ENCODE data around the gene NWD2. TPM values are rescaled to one million over a fixed set of nuclear protein-coding genes. Genes with fewer than 3 reads are reported as not detected.

Gene NWD2
- total and polyA plus RNA-seq, 2 experiments from 2014 or later: 0.33 TPM; not detected in 1

DNA sequence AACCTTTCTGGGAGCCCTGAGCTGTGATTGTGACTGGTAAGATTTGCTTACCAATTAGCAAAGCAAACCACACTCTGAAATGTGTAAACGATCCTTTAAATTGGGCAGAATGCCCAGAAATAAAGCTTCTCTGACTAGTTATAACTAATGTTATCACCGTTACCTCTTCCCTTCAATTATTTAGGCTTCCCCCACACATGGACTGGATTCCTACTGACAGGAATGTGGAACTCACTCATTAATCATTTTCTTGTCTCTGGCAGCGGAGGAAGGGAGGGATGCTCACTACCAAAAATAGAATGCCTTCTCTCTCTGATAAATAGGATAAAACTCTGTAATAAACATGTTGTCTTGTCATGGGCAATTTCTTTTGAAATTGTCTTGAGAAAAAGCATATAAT lies 25.3 kb upstream of the NWD2 start:
- DNase-seq (ENCODE audit: low spot score): no peak
- Histone ChIP-seq H3K9me3 (ENCODE audit: low read depth) (no peaks in the 10 kb centered on the region), H3K9me2 (replicated peaks; ENCODE audit: insufficient read depth) (no peaks in the 10 kb centered on the region), H3K4me1 (ENCODE audit: insufficient read depth) (no peaks in the 10 kb centered on the region), H3K4me2 (no peak overlapping the region), H2AFZ (no peak overlapping the region), H3K27ac (no peak overlapping the region), H3K27me3 (no peaks in the 10 kb centered on the region), H3K79me2 (no peaks in the 10 kb centered on the region), H3K36me3 (replicated peaks; ENCODE audit: insufficient read depth, low read depth) (no peaks in the 10 kb centered on the region), H4K20me1 (ENCODE audit: insufficient read depth, poor library complexity, severe bottlenecking) (no peaks in the 10 kb centered on the region), H3K4me3 (no peak overlapping the region)
- TF ChIP-seq EZH2phosphoT487 (IDR thresholded peaks at IDR 0.05; ENCODE audit: low read depth, severe bottlenecking, unreplicated experiment) (no peak), EZH2 (IDR thresholded peaks at IDR 0.05; ENCODE audit: borderline replicate concordance) (no peak)
- TF ChIP-seq, protein P1, sequence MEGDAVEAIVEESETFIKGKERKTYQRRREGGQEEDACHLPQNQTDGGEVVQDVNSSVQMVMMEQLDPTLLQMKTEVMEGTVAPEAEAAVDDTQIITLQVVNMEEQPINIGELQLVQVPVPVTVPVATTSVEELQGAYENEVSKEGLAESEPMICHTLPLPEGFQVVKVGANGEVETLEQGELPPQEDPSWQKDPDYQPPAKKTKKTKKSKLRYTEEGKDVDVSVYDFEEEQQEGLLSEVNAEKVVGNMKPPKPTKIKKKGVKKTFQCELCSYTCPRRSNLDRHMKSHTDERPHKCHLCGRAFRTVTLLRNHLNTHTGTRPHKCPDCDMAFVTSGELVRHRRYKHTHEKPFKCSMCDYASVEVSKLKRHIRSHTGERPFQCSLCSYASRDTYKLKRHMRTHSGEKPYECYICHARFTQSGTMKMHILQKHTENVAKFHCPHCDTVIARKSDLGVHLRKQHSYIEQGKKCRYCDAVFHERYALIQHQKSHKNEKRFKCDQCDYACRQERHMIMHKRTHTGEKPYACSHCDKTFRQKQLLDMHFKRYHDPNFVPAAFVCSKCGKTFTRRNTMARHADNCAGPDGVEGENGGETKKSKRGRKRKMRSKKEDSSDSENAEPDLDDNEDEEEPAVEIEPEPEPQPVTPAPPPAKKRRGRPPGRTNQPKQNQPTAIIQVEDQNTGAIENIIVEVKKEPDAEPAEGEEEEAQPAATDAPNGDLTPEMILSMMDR (IDR thresholded peaks at IDR 0.05; ENCODE audit: poor library complexity): no peak
- WGBS (ENCODE audit: low lambda C conversion rate, missing lambda C conversion rate): 35% methylated on average over 3 of the region's 3 CpGs

DNA sequence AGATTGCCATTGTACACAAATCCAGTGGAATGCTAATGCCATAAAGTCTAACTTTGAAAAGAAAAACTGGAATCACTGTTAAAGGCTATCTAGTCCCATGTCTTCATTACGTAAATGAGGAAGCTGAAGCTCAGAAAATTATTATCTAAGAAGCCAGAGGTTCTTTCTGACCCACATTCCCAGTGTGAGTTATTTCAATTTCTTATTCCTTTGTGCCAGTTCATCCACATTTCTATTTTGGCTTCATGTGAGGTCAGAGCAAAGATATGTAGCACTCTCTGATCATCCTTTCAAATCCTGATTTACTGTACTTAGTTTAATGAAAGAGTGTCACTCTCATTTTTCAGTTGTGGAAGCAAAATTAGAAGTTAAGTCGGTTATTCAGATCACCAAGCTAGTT lies 24.6 kb upstream of the NWD2 start:
- 76% methylated on average over 2 of the region's 2 CpGs for WGBS (ENCODE audit: low lambda C conversion rate, missing lambda C conversion rate)
- Histone ChIP-seq H3K4me1 (ENCODE audit: insufficient read depth) (no peaks in the 10 kb centered on the region), H4K20me1 (ENCODE audit: insufficient read depth, poor library complexity, severe bottlenecking) (no peaks in the 10 kb centered on the region), H3K9me3 (ENCODE audit: low read depth) (no peaks in the 10 kb centered on the region), H2AFZ (no peak overlapping the region), H3K27me3 (no peaks in the 10 kb centered on the region), H3K4me2 (no peak overlapping the region), H3K4me3 (no peak overlapping the region), H3K36me3 (replicated peaks; ENCODE audit: insufficient read depth, low read depth) (no peaks in the 10 kb centered on the region), H3K79me2 (no peaks in the 10 kb centered on the region), H3K9me2 (replicated peaks; ENCODE audit: insufficient read depth) (no peaks in the 10 kb centered on the region), H3K27ac (no peak overlapping the region)
- no peak for DNase-seq (ENCODE audit: low spot score)
- TF ChIP-seq EZH2phosphoT487 (IDR thresholded peaks at IDR 0.05; ENCODE audit: low read depth, severe bottlenecking, unreplicated experiment): no peak
- no peak for TF ChIP-seq EZH2 (IDR thresholded peaks at IDR 0.05; ENCODE audit: borderline replicate concordance)
- TF ChIP-seq, protein P1 (IDR thresholded peaks at IDR 0.05; ENCODE audit: poor library complexity): no peak

DNA sequence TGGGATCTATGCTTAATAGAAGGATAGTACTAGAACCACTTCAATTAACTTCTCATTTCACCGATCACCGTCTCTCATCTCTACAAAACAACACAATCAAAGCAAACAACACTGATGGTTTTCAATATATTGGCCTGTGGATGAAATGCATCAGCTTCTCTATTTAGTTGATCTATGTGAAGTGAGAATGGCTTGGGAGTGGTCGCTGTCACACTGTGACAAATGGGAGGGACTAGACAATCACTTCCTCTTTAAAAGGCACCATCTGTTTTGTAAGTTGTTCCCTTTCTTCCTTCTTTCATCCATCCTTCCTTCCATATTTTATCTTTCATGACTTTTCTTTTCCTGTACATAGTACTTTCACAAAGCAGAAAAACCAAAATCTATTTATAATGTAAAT lies 23.9 kb upstream of the NWD2 start:
- Histone ChIP-seq H3K79me2 (no peaks in the 10 kb centered on the region), H4K20me1 (ENCODE audit: insufficient read depth, poor library complexity, severe bottlenecking) (no peaks in the 10 kb centered on the region), H2AFZ (no peak overlapping the region), H3K36me3 (replicated peaks; ENCODE audit: insufficient read depth, low read depth) (no peaks in the 10 kb centered on the region), H3K27ac (no peak overlapping the region), H3K4me3 (no peak overlapping the region), H3K9me2 (replicated peaks; ENCODE audit: insufficient read depth) (no peaks in the 10 kb centered on the region), H3K27me3 (no peaks in the 10 kb centered on the region), H3K4me1 (ENCODE audit: insufficient read depth) (no peaks in the 10 kb centered on the region), H3K9me3 (ENCODE audit: low read depth) (no peaks in the 10 kb centered on the region), H3K4me2 (no peak overlapping the region)
- DNase-seq (ENCODE audit: low spot score): no peak
- WGBS (ENCODE audit: low lambda C conversion rate, missing lambda C conversion rate): 93% methylated on average over 3 of the region's 3 CpGs
- TF ChIP-seq, protein P1 (IDR thresholded peaks at IDR 0.05; ENCODE audit: poor library complexity): no peak
- TF ChIP-seq EZH2 (IDR thresholded peaks at IDR 0.05; ENCODE audit: borderline replicate concordance): no peak

- 89% methylated on average over 1 of the region's 1 CpG for WGBS (ENCODE audit: low lambda C conversion rate, missing lambda C conversion rate)
Measured at GRCh38 chr4:37223732-37224131, 20.8 kb upstream of the NWD2 start.

More at GRCh38 chr4:37223732-37224131, 20.8 kb upstream of the NWD2 start:
- Histone ChIP-seq H3K4me2 (no peak overlapping the region), H4K20me1 (ENCODE audit: insufficient read depth, poor library complexity, severe bottlenecking) (no peaks in the 10 kb centered on the region), H3K9me2 (replicated peaks; ENCODE audit: insufficient read depth) (no peaks in the 10 kb centered on the region), H3K9me3 (ENCODE audit: low read depth) (no peaks in the 10 kb centered on the region), H3K4me3 (no peak overlapping the region), H3K79me2 (no peaks in the 10 kb centered on the region), H2AFZ (no peak overlapping the region), H3K27ac (no peak overlapping the region), H3K36me3 (replicated peaks; ENCODE audit: insufficient read depth, low read depth) (no peaks in the 10 kb centered on the region), H3K4me1 (ENCODE audit: insufficient read depth) (no peaks in the 10 kb centered on the region), H3K27me3 (no peaks in the 10 kb centered on the region)
- no peak for TF ChIP-seq EZH2phosphoT487 (IDR thresholded peaks at IDR 0.05; ENCODE audit: low read depth, severe bottlenecking, unreplicated experiment)
- TF ChIP-seq, protein P1 (IDR thresholded peaks at IDR 0.05; ENCODE audit: poor library complexity): no peak
- TF ChIP-seq EZH2 (IDR thresholded peaks at IDR 0.05; ENCODE audit: borderline replicate concordance): no peak
- DNase-seq (ENCODE audit: low spot score): no peak
